D721Med (cell line): Measurements from ENCODE around the gene LRRC8B.
"Not testable (repeated sequence)": the region's sequence is repeated elsewhere in the genome, so short reads cannot be mapped to it uniquely, and the experiment has no call there.

Experiments used
- DNase-seq: peaks from one replicate; pipeline ENCODE4 v3.0.0; 2011; ENCODE audit warnings: low spot score; ENCODE audit not compliant: insufficient read length
- FAIRE-seq: peaks from 2 replicates; lab custom pipeline; 2011; peaks lifted over from hg19 to GRCh38; lab: Jason Lieb, UNC
- CTCF ChIP-seq: IDR thresholded peaks from 2 replicates; pipeline ENCODE4 v1.5.1; 2012; ENCODE audit warnings: mild to moderate bottlenecking, control low read depth; ENCODE audit not compliant: insufficient read depth; ENCODE audit errors: missing control alignments

Gene LRRC8B

DNA sequence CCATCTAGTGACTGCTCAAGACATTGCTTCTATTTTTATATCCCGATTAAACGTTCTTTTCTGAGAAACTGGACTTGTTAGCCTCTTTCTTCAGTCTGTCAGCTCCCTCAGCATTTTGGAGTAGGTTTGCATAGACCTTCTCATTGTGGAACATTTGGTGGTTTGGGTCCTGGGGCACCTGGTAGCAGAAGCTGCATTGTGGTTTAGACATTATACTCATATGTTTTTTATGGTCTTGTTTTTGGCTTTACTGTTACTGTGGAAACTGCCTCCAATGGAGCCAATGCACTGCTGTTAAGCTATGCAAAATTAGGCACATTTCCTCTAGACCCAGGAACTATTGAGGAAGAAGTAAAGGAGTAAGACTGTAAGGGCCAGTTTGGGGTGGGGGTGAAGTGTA is 36.7 kb upstream of the LRRC8B start:
- FAIRE-seq = no peak
- no peak for TF ChIP-seq CTCF
- no peak for DNase-seq

DNA sequence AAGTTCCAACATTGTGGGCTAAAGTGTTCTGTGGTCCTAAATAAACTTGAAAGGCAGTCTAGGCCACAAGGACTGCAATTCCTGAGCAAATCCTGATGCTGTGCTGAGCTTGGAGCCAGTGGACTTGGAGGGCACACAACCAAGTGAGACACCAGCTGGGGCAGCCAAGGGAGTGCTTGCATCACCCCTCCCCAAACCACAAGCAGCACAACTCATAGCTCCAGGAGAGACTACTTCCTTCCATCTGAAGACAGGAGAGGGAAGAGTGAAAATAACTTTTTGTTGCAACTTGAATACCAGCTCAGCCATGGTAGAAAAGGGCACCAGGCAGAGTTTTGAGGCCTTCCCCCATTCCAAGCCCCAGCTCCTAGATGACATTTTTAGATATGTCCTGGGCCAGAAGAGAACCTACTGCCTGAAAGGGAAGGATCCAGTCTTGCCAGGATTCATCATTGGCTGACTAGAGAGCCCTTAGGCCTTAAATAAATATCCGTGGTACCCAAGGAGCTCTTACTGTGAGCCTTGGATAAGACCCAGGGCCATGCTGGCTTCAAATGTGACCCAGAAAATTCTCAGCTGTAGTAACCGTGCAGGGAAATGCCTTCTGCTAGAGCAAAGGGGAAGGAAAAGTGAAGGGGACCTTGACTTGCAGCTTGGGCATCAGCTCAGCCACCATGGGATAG is 35.4 kb upstream of the LRRC8B start:
- no peak for TF ChIP-seq CTCF
- FAIRE-seq (no peak), DNase-seq (no peak)

DNA sequence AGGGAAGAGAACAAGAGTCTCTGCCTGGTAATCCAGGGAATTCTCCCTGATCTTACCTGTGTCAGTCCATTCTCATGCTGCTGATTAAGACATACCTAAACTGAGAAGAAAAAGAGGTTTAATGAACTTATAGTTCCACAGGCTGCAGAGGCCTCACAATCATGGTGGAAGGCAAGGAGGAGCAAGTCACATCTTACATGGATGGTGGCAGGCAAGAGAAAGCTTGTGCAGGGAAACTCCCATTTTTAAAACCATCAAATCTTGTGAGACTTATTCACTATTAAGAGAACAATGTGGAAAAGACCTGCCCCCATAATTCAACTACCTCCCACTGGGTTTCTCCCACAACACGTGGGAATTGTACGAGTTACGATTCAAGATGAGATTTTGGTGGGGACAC is 34.2 kb upstream of the LRRC8B start:
- no peak for TF ChIP-seq CTCF
- no peak for DNase-seq
- no peak for FAIRE-seq

- DNase-seq (no peak), FAIRE-seq (no peak)
- no peak for TF ChIP-seq CTCF
Observed at GRCh38 chr1:89499320-89499719, 25.3 kb upstream of the LRRC8B start.

DNA sequence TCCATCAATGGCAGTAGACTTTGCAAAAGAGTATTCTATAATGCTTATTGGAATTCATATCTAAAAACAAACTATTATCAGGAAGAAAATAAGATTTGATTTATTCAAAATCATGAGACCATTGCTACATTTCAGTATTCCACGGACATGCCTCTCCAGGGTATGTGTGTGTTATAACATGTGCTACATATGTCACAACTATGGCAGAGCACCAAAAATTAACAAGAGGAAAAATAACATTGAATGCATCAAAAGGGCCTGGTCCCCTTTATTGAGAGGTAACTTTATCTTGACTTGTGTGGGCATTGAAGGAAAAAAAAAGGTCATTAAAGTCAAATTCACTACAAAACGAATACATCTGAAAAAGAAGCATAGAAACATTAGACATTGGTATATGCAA is 22.6 kb upstream of the LRRC8B start:
- no peak for FAIRE-seq

GRCh38 chr1:89502895-89503294 is 21.7 kb upstream of the LRRC8B start:
- DNase-seq (no peak), FAIRE-seq (no peak)
- TF ChIP-seq CTCF = no peak

More for the DNA sequence above, 22.6 kb upstream of the LRRC8B start:
- TF ChIP-seq CTCF = no peak
- no peak for DNase-seq

GRCh38 chr1:89503690-89504089 is 20.9 kb upstream of the LRRC8B start:
- no peak for TF ChIP-seq CTCF
- no peak for FAIRE-seq

DNA sequence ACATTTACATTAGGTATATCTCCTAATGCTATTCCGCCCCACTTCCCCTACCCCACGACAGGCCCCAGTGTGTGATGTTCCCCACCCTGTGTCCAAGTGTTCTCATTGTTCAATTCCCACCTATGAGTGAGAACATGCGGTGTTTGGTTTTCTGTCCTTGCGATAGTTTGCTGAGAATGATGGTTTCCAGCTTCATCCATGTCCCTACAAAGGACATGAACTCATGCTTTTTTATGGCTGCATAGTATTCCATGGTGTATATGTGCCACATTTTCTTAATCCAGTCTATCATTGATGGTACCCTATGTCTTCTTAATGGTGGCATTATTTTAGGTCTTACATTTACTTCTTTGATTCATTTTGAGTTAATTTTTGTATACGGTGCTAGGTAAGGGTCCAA is 14.6 kb upstream of the LRRC8B start:
- not testable (repeated sequence) for DNase-seq, FAIRE-seq

More at GRCh38 chr1:89503690-89504089, 20.9 kb upstream of the LRRC8B start:
- no peak for DNase-seq
